ENCODE measurements around the gene CEP128.
A peak's percentile ranks its signal among the peaks of the same experiment; 100 is the strongest.
"Not testable (repeated sequence)": the region's sequence is repeated elsewhere in the genome, so short reads cannot be mapped to it uniquely, and the experiment has no call there.

Gene CEP128

DNA sequence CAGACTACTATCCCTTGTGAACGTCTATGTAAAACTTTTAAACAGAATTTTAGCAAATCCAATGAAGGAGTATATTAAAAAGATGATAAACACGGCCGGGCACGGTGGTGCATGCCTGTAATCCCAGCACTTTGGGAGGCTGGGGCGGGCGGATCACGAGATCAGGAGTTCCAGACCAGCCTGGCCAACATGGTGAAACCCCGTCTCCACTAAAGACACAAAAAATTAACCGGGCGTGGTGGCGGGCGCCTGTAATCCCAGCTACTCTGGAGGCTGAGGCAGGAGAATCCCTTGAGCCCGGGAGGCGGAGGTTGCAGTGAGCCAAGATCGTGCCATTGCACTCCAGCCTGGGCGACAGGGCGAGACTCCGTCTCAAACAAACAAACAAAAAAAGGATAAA, 11.7 kb upstream of the CEP128 start:
- DNase-seq (ENCODE audit: low spot score): not testable (repeated sequence)

DNA sequence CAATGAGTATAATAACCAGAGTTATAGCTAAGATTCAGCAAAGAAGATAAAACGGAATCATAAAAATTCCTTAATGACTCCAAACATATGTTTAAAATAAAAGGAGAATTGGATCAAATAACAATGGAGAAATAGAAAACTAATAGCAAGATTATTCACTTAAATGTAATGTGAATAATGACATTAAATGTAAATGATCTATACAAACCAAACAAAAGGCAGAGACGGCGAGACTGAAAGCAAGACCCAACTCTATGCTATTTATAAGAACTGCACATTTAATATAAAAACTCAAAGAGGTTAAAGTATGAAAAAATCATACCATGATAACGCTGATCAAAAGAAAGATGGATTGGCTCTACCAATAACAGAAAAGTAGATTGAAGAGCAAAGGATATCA, 10.0 kb upstream of the CEP128 start:
- DNase-seq (ENCODE audit: low spot score): no peak

DNA sequence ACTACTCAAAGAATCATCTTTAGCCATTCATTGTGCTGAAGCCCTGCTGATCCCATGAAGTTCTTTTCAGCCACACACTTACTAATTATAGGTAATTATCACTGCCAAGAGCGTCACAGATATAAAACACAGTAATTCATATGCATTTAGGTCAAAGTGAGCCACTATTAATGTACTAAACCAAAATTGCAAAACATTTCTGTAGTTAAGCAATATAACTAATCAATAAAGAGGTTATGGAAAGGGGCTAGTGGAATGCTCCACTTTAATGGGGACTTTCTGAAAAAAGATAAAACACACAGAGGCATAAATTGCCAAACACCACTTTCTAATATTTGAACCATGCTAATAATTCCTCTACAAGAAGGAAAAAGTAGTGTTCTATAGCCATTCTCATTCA, 6.8 kb upstream of the CEP128 start:
- no peak for DNase-seq (ENCODE audit: low spot score)

DNA sequence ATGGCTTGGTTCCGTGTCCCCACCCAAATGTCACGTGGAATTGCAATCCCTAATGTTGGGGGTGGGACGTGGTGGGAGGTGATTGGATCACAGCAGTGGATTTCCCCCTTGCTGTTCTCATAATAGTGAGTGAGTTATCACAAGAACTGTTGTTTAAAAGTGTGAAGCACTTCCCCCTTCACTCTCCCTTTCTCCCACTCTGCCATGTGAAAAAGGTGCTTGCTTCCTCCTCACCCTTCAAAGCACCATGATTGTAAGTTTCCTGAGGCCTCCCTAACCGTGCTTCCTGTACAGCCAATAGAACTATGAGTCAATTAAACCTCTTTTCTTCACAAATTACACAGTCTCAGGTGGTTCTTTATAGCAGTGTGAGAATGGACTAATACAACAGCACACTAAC, 5.3 kb upstream of the CEP128 start:
- DNase-seq (ENCODE audit: low spot score): no peak

DNA sequence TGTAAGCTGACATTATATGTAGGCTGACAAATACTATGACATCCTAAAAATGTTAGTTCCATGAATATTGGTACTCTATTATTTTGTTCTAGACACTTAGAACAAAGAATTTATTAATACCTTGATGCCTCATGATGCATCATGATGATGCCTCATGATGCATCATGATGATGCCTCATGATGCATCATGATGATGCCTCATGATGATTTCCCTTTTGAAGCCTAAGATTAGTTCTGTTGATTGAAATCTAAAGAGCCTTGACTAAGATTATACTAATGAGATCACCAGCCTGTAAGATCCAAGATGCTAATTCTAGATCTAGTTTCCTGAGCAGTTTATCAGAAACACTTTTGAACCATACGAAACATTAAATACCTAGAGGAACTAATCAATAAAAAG, 4.6 kb upstream of the CEP128 start:
- DNase-seq (ENCODE audit: low spot score): no peak

DNA sequence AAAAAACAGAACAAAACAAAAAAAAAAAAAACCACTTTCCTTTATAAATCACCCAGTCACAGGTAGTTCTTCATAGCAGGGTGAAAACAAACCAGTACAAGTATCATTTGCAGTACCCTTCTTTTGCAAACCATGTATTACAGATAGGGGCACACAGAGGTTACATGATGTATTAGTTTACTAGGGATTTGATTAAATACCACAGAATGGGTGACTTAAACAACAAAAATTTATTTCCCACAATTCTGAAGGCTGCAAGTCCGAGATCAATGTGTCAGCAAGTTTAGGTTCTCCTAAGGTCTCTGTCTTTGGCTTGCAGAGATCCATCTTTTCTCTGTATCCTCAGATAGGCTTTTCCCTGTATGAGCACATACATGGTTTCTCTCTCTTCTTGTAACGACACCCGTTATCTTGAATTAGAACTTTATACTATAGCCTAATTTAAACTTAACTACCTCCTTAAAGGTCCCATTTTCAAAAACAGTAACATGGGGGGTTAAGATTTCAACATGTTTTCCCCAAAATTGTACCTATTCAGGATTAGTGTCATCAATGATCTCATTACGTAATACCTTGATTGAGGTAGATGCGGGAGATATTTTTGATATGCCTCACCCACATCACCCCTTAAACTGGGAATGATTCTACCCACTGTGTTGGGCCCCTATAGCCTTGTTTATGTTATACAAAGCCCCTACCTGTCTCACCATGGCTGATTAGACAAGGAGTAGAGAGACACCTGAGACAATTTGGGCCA, 3.5 kb upstream of the CEP128 start:
- no peak for DNase-seq (ENCODE audit: low spot score)

DNA sequence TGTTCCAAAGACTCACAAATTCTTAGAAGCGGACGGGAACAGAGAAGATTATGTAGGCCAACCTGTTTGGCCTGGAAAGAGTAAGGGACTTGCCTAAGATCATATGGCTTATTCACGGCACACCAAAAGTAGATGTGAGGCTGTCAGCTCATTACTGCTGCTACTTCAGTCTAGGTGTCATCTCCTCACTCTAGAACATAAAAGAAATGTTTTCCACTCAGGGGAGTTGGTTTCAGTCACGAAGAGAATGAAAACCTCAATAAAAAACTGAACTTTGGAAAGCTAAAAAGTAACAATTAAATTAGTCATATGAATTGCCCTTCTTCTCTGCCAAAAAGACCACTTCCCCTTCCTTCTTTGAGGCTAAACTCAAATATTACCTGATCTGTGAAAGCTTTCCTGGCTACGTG, 658 bp upstream of the CEP128 start:
- DNase-seq (ENCODE audit: low spot score): no peak

DNA sequence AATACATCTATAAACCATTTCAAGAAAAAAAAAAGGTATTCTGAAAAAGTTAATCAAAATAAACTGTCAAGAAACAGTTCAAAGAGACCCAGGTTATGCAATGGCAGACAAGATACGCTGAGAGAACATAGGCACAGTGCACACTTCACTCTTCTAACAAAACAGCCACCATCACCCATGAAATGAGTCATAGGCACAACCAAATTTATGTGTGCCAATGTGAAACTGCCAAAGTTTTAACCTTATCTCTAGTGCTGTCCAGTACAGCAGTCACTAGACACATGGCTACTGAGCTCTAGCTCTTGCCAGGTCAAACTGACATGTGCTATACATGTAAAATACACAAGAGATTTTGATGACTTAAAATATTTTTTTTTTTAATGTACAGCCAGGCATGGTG, 1.4 kb downstream of the CEP128 start:
- no peak for DNase-seq (ENCODE audit: low spot score)

DNA sequence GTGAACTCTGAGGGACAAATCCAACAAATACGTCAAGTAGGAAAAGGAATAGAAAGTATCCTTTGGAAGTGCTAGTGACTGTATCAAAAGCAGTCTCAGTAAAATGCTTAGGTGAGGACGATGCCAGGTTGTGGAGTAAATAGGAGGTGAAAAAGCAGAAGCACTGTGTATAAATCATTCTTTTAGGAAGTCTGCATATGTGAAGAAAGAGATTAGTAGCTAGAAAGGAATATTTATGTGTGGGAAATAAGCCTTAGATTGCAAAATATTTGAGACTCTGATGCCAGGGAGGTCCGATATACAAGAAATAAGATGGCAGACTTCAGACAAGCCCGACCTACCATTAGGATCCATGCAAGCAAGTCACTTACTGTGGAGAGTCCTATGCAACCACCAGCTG, 7.9 kb downstream of the CEP128 start:
- DNase-seq (ENCODE audit: low spot score): no peak

DNA sequence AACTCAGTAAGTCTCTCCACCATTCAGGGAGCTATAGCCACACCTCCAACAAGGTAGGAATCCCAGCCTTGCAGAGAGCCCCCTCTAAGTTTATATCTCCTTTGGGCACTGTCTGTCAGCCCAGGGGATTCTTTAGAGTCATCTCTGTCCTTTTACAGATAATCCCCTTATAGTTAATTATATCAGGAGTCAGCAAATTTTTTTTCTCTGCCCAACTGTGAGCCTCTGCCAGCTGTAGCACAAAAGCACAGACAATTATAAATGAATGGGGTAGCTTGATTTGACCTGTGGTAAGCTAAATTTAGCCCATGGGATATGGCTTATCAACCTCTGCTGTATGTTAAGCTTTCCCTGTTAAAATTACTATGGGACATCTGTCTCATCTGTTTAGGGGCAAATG, 8.3 kb downstream of the CEP128 start:
- DNase-seq (ENCODE audit: low spot score): no peak

DNA sequence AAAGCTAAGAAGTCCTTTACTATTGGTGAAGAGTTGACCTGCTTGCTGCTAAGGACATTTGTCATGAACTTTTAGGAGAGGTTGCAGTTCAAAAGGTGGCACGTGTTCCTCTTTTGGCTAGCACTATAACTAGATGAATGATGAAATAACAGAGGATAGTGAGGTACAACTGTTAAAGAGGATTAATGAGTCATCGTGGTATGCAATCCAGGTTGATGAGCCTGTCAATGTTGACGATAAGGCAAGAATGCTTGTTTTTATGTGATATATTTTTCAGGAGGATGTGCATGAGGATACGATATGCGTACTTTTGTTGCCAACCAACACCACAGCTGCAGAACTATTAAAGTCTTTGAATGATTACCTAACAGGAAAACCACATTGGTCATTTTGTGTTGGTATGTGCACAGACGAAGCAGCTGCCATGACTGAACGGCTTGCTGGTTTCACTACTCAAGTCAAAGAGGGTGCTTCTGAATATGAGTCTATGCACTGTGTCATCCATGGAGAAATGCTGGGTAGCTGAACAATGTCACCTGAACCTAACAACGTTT, 10.6 kb downstream of the CEP128 start:
- DNase-seq (ENCODE audit: low spot score): peak; percentile 52

DNA sequence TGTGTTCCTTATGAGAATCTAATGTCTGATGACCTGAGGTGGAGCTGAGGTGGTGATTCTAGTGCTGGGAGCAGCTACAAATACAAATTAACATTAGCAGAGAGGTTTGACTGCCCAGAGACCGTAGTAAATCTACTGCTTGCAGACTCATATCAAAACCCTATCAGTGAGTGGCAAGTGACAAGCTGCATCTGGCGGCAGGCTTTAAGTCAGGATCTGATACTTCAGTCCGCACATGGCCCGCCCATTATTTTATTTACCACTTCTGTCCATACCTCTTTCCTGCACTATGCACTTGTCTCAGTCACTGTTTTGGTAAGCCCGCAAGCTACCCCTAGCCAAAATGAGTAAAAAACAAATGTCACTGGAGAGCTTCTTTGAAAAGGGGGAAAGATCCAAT, 11.4 kb downstream of the CEP128 start:
- DNase-seq (ENCODE audit: low spot score): no peak

DNA sequence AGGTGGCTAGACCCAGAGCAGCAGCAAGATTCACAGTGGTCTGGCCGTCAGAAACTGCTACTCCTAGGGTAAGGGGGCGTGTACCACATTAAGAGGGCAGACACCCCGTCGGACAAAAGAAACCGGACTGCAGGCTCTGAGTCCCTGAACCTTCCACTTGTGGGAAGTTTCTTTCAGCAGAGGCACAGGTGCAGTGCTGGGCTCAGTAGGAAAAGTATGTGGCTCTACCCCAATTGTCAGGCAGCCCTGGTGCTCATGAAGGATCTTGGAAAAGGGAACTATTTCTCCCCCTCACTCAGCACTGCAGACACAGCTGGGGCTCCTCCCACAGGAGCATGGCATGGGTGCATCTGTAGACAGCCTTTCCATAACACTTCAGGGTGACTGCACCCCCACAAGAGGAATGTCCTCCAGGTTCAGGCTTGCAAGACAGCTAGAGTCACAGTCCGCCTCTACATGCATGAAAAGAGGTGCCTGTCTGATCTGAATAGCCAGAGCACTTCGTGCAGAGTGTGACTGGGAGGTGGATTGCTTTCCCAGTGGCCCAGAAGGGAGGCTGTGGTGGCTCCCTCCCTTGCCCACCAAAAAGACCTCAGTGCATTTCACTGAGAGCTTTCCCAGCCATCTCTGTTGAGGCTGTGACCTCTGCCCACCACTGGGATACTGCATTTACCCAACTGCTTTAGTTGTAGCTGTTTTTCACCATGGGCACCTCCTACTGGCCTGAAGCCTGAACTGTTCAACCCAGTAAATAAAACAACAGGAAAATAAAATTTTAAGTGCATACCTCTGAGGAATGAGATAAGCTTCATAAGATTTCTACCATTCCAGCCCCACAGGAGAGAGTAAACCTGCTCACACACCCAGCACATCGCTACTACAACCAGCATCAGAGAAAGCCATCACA, 14.2 kb downstream of the CEP128 start:
- no peak for DNase-seq (ENCODE audit: low spot score)

DNA sequence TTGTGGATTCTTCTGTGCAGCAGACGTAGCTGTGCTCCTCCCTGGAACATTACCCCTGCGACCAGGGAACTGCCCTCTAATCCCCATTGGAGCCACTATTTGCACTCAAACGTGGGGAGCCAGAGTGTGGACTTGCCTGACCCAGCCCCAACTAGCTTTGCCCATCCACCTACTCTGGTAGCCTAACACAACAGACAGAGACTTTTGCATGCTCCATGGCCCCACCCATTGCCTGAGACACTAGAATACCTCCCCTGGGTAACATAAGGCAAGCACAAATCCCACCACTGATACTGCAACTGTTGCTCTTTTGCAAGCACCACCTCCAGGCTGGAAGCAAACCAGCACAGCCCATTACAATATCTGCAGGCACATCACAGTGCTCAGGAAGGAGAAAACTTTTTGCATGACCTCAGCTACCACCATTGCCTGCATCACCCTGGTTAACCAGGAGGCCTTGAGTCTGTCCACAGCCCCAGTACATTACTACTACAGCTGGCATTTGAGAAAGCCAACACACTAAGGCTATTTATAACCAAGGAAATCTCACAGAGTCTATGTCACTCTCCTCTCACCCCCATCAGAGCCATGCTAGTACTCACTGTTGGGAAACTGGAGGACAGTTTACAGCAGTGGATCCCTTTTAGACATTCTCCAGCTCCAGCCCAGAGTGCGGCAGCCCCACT, 15.0 kb downstream of the CEP128 start:
- no peak for DNase-seq (ENCODE audit: low spot score)

DNA sequence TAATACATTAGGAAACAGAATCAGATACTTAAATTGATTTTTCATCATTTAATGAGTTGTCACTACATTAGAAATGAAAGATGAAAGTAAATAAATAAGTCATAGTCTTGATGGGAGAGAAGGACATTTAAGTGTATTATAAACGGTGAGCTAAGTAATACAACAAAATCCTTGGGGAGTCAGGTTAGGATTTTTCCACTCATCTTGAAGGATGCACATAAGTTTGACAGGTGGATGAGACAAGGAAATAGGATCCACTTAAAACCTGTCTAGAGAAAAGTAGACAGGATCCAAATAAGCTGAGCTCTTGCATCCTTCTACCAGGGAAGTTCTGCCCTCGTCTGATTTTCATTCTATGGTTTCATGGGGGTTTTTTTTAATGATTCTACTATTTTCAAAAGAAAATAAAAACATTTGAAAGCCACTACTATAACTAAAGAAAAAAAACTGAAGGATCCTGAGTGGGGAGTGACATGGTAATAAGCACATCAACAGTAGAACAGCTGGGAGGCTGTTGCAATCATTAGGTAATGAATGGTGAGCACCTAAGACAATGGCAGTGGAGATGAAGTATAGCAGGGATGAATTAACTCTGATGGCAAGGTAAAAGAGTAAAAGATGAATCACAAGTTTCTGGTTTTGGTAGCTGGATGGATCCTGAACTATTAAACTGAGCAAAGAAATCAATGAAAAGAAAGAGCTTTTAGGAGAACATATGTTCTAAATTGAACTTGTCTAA, 17.0 kb downstream of the CEP128 start:
- no peak for DNase-seq (ENCODE audit: low spot score)

DNA sequence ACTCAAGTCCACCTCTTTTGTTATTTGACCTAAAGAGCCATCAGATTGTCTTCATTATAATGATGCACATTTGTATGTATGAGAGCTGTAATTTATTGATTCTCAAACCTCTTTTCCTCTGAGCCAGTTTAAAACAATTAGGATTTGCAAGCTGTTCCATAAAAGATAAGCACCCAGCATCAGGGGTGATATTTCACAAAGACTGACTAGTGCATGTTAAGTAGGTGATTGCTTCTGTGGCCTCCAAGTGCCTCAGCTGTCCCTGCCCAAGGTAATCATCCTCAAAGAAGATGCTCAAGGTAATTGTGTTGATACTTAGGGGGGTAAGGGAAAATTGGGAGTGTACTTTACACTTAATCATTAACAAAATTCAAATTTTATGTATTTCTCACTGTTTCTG, 18.2 kb downstream of the CEP128 start:
- DNase-seq (ENCODE audit: low spot score): no peak

DNA sequence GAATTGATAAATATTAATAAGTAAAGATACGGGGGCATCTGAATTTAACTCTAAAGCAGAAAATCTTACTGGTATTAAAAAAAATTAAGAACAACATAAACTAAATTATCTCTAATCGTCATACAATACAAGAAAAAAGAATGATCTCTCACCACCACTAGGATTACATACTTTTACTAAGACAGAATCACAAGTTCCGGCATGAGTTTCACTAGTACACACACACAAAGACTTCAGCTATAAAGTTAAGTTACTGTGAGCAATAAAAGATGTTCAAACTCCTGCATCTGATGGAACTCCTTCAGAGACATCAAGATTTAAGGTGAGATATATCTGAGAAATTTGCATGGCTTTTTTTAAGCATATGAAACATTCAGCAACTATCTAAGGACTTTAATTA, 21.9 kb downstream of the CEP128 start:
- no peak for DNase-seq (ENCODE audit: low spot score)

DNA sequence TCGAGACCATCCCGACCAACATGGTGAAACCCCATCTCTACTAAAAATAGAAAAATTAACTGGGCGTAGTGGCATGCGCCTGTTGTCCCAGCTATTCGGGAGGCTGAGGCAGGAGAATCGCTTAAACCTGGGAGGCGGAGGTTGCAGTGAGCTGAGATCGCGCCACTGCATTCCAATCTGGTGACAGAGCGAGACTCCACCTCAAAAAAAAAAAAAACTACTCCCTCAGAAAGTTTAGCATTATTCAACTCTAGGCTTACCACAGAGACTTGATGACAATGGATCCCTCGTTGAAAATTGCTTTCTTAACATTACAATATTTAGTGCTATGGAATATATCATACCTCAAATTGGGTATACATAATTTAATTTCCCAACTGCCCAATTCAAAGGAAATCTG, 29.5 kb downstream of the CEP128 start:
- DNase-seq (ENCODE audit: low spot score): not testable (repeated sequence)

DNA sequence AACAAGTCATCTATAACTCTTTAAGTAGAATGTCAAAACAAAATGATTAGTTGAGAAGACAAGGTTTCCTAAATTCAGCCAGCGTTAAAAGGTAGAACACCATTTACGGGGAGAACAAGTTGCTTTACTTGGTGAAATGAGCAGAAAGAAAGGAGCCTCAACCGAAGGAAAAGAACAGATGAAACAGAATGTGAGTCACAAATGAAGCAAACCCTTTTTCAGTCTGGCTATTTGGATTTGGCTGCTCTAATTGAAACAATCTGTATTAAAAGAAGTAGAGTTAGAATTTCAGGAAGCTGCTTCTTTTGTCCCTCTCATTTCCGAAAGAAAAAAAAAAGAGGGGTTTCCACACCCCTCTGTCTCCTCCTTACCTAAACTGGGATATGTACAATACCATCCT, 34.6 kb downstream of the CEP128 start:
- no peak for DNase-seq (ENCODE audit: low spot score)

DNA sequence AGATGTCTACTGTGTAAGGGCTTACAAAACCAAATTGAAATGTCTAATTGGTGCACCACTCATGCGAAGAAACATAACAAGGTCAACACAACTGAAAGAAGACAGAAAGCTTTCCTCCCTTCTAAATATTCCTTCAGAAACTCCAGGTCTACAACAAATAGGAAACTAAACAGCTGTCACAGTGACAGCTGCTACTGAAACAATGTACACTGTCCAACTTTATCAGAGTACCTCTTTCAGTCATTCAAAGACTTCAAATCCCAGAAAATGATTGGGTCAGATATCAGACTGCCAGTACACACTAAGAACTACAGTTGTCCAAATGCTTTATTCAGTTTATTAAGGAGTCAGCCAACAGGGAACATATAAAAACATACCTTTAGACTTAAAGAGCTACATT, 35.2 kb downstream of the CEP128 start:
- DNase-seq (ENCODE audit: low spot score): no peak

DNA sequence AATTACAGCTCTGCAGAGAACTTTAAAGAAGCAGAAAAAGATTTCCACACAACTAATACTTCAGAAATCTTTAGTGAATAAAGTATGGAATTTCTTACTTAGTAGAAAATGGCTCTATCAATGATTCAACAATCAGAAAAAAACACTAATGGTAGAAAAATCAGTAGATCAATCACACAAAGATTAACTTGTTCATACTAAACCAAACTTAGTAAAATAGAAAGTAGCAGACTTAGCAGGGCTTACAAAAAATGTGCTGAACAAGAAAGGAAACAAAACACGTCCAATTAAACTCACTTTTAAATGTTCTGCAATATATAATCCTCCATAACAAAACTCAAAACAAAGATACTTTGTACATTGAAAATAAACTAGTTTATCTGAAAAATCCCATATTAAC, 38.9 kb downstream of the CEP128 start:
- no peak for DNase-seq (ENCODE audit: low spot score)

DNA sequence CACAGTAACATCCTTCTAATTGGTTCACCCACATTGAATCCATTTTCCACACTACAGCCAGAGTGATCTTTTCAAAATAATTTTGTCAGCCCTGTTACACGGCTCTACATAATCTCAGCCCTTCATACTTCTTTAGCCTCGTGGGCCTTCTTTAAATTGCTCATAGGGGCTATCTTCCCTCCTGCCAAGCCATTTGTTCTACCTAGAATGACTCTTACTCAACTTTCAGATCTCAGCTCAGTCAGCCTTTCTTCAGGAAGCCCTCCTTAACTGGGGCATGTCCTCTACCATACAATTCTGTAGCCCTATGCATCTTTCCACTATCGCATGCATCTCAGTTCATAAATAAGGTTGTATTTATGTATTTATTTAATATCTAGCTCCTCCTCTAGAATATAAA, 39.7 kb downstream of the CEP128 start:
- no peak for DNase-seq (ENCODE audit: low spot score)
